Measurements from ENCODE around the gene BRD3OS.

DNA sequence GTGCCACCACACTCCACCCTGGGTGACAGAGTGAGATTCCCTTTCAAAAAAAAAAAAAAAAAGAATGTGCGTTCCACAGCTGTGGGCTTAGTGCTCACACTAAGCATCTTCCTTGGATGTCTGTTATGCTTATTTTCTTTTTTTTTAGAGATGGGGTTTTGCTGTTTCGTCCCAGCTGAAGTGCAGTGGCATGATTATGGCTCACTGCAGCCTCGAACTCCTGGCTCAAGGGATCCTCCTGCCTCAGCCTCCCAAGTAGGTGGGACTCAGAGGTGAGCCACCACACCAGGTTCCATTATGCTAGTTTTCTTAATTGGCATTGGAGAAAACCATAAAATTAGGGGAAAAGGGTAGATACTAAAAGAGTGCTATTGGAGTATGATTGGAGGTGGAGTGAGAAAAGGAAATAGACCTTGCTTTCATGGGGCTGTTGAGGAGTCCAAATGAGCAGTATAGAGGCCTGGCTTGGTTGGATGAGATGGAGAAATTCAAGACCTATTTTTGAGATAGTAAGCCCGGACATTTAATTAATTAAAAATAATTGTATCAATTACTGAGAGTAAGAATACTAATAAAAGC is 978 bp upstream of the BRD3OS start:
- TF ChIP-seq, protein P1, sequence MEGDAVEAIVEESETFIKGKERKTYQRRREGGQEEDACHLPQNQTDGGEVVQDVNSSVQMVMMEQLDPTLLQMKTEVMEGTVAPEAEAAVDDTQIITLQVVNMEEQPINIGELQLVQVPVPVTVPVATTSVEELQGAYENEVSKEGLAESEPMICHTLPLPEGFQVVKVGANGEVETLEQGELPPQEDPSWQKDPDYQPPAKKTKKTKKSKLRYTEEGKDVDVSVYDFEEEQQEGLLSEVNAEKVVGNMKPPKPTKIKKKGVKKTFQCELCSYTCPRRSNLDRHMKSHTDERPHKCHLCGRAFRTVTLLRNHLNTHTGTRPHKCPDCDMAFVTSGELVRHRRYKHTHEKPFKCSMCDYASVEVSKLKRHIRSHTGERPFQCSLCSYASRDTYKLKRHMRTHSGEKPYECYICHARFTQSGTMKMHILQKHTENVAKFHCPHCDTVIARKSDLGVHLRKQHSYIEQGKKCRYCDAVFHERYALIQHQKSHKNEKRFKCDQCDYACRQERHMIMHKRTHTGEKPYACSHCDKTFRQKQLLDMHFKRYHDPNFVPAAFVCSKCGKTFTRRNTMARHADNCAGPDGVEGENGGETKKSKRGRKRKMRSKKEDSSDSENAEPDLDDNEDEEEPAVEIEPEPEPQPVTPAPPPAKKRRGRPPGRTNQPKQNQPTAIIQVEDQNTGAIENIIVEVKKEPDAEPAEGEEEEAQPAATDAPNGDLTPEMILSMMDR (IDR thresholded peaks at IDR 0.05) = no peak
- TF ChIP-seq POLR2AphosphoS5 (IDR thresholded peaks at IDR 0.05) (no peak), POLR2A (IDR thresholded peaks at IDR 0.05) (no peak), EP300 (IDR thresholded peaks at IDR 0.05) (no peak)

Measured in upper lobe of left lung (tissue), 4 donors.